Uterus (tissue), 4 donors: ENCODE measurements around the gene UNC119B. TPM values are rescaled to one million over a fixed set of nuclear protein-coding genes. Genes with fewer than 3 reads are reported as not detected.

ENCODE experiments used
- DNase-seq, 2 donors: peaks; one replicate each; pipeline ENCODE4 v3.0.0-alpha.2; 2019 to 2020
- H3K27ac ChIP-seq, 2 donors: fragments of 200-600 bp; sonication (generic); 1 replicate in 1 of 2; 2 replicates in 1 of 2; pipeline ENCODE4 v1.5.1; 2016 to 2018
- H3K27me3 ChIP-seq, 2 donors: fragments of 200-600 bp; sonication (generic); one replicate each; pipeline ENCODE4 v1.5.1; 2018 to 2019; ENCODE audit warnings: control low read depth in 1 of 2
- H3K36me3 ChIP-seq, 2 donors: fragments of 200-600 bp; sonication (generic); one replicate each; pipeline ENCODE4 v1.5.1; 2019; ENCODE audit warnings: control low read depth in 1 of 2
- H3K4me1 ChIP-seq, 2 donors: fragments of 200-600 bp; sonication (generic); one replicate each; pipeline ENCODE4 v1.5.1; 2018 to 2019; ENCODE audit warnings: control low read depth in 1 of 2
- H3K4me3 ChIP-seq, 2 donors: fragments of 200-600 bp; sonication (generic); 1 replicate in 1 of 2; 2 replicates in 1 of 2; pipeline ENCODE4 v1.5.1; 2018 to 2019; ENCODE audit warnings: mild to moderate bottlenecking in 1 of 2
- H3K9me3 ChIP-seq, 2 donors: fragments of 200-600 bp; sonication (generic); one replicate each; pipeline ENCODE4 v1.5.1; 2019; ENCODE audit warnings: control low read depth in 1 of 2
- CTCF ChIP-seq, 4 experiments: fragments of 200-600 bp in 2 of 4; fragments of 450-650 bp in 2 of 4; sonication (generic) in 2 of 4; IDR thresholded peaks; one replicate each; pipeline ENCODE4 v1.5.1; 2016 to 2019; ENCODE audit warnings: antibody characterized with exemption in 4 of 4, mild to moderate bottlenecking in 2 of 4, moderate library complexity in 1 of 4
- POLR2A ChIP-seq, 2 donors: fragments of 450-650 bp; IDR thresholded peaks; one replicate each; pipeline ENCODE4 v1.6.1; 2016; ENCODE audit warnings: antibody characterized with exemption in 2 of 2, mild to moderate bottlenecking in 1 of 2, moderate library complexity in 1 of 2
- intact Hi-C: fragments of 100-400 bp; cut with DNase I; formaldehyde crosslinking; loops from one replicate; pipeline ENCODE4 v1.15.1; 2023; ENCODE audit warnings: low total_unique reads
- total RNA-seq, 4 donors: library from RNA; depleted of rRNA in 3 of 4; stranded (reverse); fragments of >200 nt in 3 of 4; gene quantifications; one replicate each; pipeline versions ENCODE4 v1.1.0 to v1.2.4, GENCODE V29; 2014 to 2023
- donor health status: DM: yes; HTN: yes; CAD: no.

UNC119B gene
- total RNA-seq, 4 donors from 2014 or later: 13.8 to 44.8 (median 32.1) TPM

- H3K9me3 ChIP-seq: no peaks in the 10 kb centered on the region
- no peaks in the 10 kb centered on the region for H3K27me3 ChIP-seq
- H3K27ac ChIP-seq: no peak overlapping the region
- intact Hi-C loops: no loop called here
- H3K4me1 ChIP-seq: no peaks in the 10 kb centered on the region
- no peaks in the 10 kb centered on the region for H3K36me3 ChIP-seq
- TF ChIP-seq POLR2A (IDR thresholded peaks at IDR 0.05) (no peak), CTCF (IDR thresholded peaks at IDR 0.05) (no peak)
- H3K4me3 ChIP-seq: no peak overlapping the region
- no peak for DNase-seq
Observed at GRCh38 chr12:120734210-120734609, 24.0 kb downstream of the UNC119B start.

- no peak for DNase-seq
- Histone ChIP-seq H3K36me3 (no peaks in the 10 kb centered on the region), H3K27ac (no peak overlapping the region), H3K4me3 (no peak overlapping the region), H3K9me3 (no peaks in the 10 kb centered on the region), H3K4me1 (no peaks in the 10 kb centered on the region), H3K27me3 (no peaks in the 10 kb centered on the region)
- intact Hi-C loops: no loop called here
- TF ChIP-seq CTCF (IDR thresholded peaks at IDR 0.05) (no peak), POLR2A (IDR thresholded peaks at IDR 0.05) (no peak)
Observed at GRCh38 chr12:120735181-120735580, 24.9 kb downstream of the UNC119B start.

- no peak for DNase-seq
- Histone ChIP-seq H3K36me3 (no peaks in the 10 kb centered on the region), H3K4me1 (no peaks in the 10 kb centered on the region), H3K27ac (no peak overlapping the region), H3K9me3 (no peaks in the 10 kb centered on the region), H3K4me3 (no peak overlapping the region), H3K27me3 (no peaks in the 10 kb centered on the region)
- intact Hi-C loops: no loop called here
- TF ChIP-seq POLR2A (IDR thresholded peaks at IDR 0.05): no peak
Observed at GRCh38 chr12:120736404-120737331, 26.4 kb downstream of the UNC119B start.

- TF ChIP-seq POLR2A (IDR thresholded peaks at IDR 0.05): no peak
- Histone ChIP-seq H3K27ac (no peak overlapping the region), H3K9me3 (no peaks in the 10 kb centered on the region), H3K4me1 (no peaks in the 10 kb centered on the region), H3K36me3 (no peaks in the 10 kb centered on the region), H3K27me3 (no peaks in the 10 kb centered on the region), H3K4me3 (no peak overlapping the region)
- DNase-seq: no peak
- intact Hi-C loops: no loop called here
Observed at GRCh38 chr12:120737557-120738251, 27.4 kb downstream of the UNC119B start.

- intact Hi-C loops: no loop called here
- no peak for DNase-seq
- H3K9me3 ChIP-seq: no peaks in the 10 kb centered on the region
- no peak overlapping the region for H3K4me3 ChIP-seq
- no peak for TF ChIP-seq POLR2A (IDR thresholded peaks at IDR 0.05)
- TF ChIP-seq CTCF (IDR thresholded peaks at IDR 0.05): no peak
- no peaks in the 10 kb centered on the region for H3K4me1 ChIP-seq
- no peaks in the 10 kb centered on the region for H3K36me3 ChIP-seq
- no peaks in the 10 kb centered on the region for H3K27me3 ChIP-seq
- H3K27ac ChIP-seq: no peak overlapping the region
Observed at GRCh38 chr12:120738252-120739030, 28.2 kb downstream of the UNC119B start.
